Neural progenitor cell (in vitro differentiated cells): ENCODE data around the gene B3GNT5. TPM values are rescaled to one million over a fixed set of nuclear protein-coding genes. Genes with fewer than 3 reads are reported as not detected.

Experiments
- DNase-seq: peaks from one replicate; pipeline ENCODE4 v3.0.0-alpha.2; 2016; ENCODE audit warnings: low spot score
- H2AFZ ChIP-seq: fragments of 200-600 bp; sonication (generic); replicated peaks from 2 replicates; pipeline ENCODE4 v1.6.1; 2016; ENCODE audit warnings: antibody characterized with exemption
- H3F3A ChIP-seq: fragments of 200-600 bp; sonication (generic); 2 replicates; pipeline ENCODE4 v1.6.1; 2016; ENCODE audit warnings: antibody characterized with exemption, low read depth
- H3K27ac ChIP-seq: fragments of 200-600 bp; sonication (generic); 2 replicates; pipeline ENCODE4 v1.5.1; 2016; ENCODE audit warnings: mild to moderate bottlenecking
- H3K27me3 ChIP-seq: fragments of 200-600 bp; sonication (generic); 2 replicates; pipeline ENCODE4 v1.6.1; 2016; ENCODE audit warnings: mild to moderate bottlenecking, moderate library complexity
- H3K36me3 ChIP-seq: fragments of 200-600 bp; sonication (generic); 2 replicates; pipeline ENCODE4 v1.5.1; 2016
- H3K4me1 ChIP-seq: fragments of 200-600 bp; sonication (generic); 2 replicates; pipeline ENCODE4 v1.6.1; 2016; ENCODE audit warnings: mixed run types
- H3K4me2 ChIP-seq: fragments of 200-600 bp; sonication (generic); 2 replicates; pipeline ENCODE4 v1.6.1; 2016
- H3K4me3 ChIP-seq: fragments of 200-600 bp; sonication (generic); 2 replicates; pipeline ENCODE4 v1.5.1; 2016
- H3K79me2 ChIP-seq: fragments of 200-600 bp; sonication (generic); 2 replicates; pipeline ENCODE4 v1.6.1; 2016; ENCODE audit warnings: low read depth
- H3K9ac ChIP-seq: fragments of 200-600 bp; sonication (generic); 2 replicates; pipeline ENCODE4 v1.6.1; 2016
- H3K9me3 ChIP-seq: fragments of 200-600 bp; sonication (generic); 2 replicates; pipeline ENCODE4 v1.5.1; 2016; ENCODE audit warnings: low read depth
- H4K20me1 ChIP-seq: fragments of 200-600 bp; sonication (generic); 2 replicates; pipeline ENCODE4 v1.6.1; 2016; ENCODE audit warnings: low read depth
- H3K27ac Mint-ChIP-seq: 3 replicates; pipeline ENCODE4 v1.8.0; 2021; ENCODE audit warnings: mixed read lengths
- H3K27me3 Mint-ChIP-seq: 2 replicates; pipeline ENCODE4 v1.8.0; 2022; ENCODE audit warnings: low read depth, mild to moderate bottlenecking, inconsistent platforms, moderate library complexity, mixed read lengths; ENCODE audit not compliant: insufficient read depth
- H3K36me3 Mint-ChIP-seq: 3 replicates; pipeline ENCODE4 v1.8.0; 2021; ENCODE audit warnings: mixed read lengths
- H3K4me1 Mint-ChIP-seq: 3 replicates; pipeline ENCODE4 v1.8.0; 2021; ENCODE audit warnings: mixed read lengths
- H3K4me3 Mint-ChIP-seq: 3 replicates; pipeline ENCODE4 v1.8.0; 2021; ENCODE audit warnings: mild to moderate bottlenecking, moderate library complexity, mixed read lengths
- H3K9me3 Mint-ChIP-seq: 3 replicates; pipeline ENCODE4 v1.8.0; 2020; ENCODE audit warnings: mixed read lengths
- EZH2 ChIP-seq: fragments of 200-600 bp; sonication (generic); IDR thresholded peaks from 2 replicates; pipeline ENCODE4 v1.6.1; 2017; ENCODE audit warnings: antibody characterized with exemption, mild to moderate bottlenecking, moderate library complexity
- EZH2phosphoT487 ChIP-seq: fragments of 200-600 bp; sonication (generic); IDR thresholded peaks from 2 replicates; pipeline ENCODE4 v1.6.1; 2017; ENCODE audit warnings: antibody characterized with exemption
- total RNA-seq: library from RNA; depleted of rRNA; stranded (reverse); fragments of >200 nt; gene quantifications from 2 replicates; pipeline ENCODE4 v1.2.3, GENCODE V29; 2015; ENCODE audit warnings: low replicate concordance
- TF ChIP-seq, protein P1 (sequence below): fragments of 200-600 bp; sonication (generic); IDR thresholded peaks from 2 replicates; pipeline ENCODE4 v1.5.1; 2017; ENCODE audit warnings: antibody characterized with exemption, mild to moderate bottlenecking

B3GNT5 gene
- total RNA-seq, 1 donor from 2014 or later, result 14.1 TPM

DNA sequence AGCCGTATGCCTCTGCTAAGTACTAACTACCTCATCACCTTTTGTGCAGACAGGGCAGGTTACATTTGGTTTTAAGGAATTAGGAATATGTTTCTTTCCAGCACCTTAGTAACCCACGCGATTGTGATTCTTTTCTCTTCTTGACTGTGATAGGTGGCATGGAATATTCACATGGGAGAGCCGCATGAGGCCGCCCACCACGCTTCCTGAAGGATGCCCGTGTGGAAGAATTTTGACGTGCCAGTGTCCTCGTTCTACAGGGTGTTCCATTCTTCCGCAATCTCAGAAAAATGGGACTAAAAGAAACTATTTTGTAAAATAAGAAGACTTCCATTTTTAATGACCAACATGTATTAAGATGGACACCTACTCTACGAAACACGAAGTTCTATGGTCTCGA is 16.3 kb downstream of the B3GNT5 start:
- H3K4me2 ChIP-seq, result no peak overlapping the region

DNA sequence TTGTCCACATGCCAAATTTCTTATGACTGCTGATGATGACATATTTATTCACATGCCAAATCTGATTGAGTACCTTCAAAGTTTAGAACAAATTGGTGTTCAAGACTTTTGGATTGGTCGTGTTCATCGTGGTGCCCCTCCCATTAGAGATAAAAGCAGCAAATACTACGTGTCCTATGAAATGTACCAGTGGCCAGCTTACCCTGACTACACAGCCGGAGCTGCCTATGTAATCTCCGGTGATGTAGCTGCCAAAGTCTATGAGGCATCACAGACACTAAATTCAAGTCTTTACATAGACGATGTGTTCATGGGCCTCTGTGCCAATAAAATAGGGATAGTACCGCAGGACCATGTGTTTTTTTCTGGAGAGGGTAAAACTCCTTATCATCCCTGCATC is 17.3 kb downstream of the B3GNT5 start:
- H3K36me3 ChIP-seq, result no peaks in the 10 kb centered on the region
- TF ChIP-seq EZH2phosphoT487 (no peak), EZH2 (no peak)
- H3K27me3 Mint-ChIP-seq, result no peaks in the 10 kb centered on the region

More for the DNA sequence above, 16.3 kb downstream of the B3GNT5 start:
- Histone ChIP-seq H3K27ac (no peak overlapping the region), H3K4me3 (no peak overlapping the region), H3K36me3 (no peaks in the 10 kb centered on the region), H3K79me2 (peaks cover 26% of the 10 kb centered on the region), H3K9ac (no peak overlapping the region), H3K9me3 (no peaks in the 10 kb centered on the region), H3K4me1 (peaks cover 21% of the 10 kb centered on the region), H2AFZ (no peak overlapping the region), H3K27me3 (no peaks in the 10 kb centered on the region), H3F3A (peaks cover 22% of the 10 kb centered on the region), H4K20me1 (no peaks in the 10 kb centered on the region)
- no peaks in the 10 kb centered on the region for H3K27me3 Mint-ChIP-seq
- H3K36me3 Mint-ChIP-seq, result peaks cover 29% of the 10 kb centered on the region
- no peak for TF ChIP-seq EZH2phosphoT487
- TF ChIP-seq, protein P1, sequence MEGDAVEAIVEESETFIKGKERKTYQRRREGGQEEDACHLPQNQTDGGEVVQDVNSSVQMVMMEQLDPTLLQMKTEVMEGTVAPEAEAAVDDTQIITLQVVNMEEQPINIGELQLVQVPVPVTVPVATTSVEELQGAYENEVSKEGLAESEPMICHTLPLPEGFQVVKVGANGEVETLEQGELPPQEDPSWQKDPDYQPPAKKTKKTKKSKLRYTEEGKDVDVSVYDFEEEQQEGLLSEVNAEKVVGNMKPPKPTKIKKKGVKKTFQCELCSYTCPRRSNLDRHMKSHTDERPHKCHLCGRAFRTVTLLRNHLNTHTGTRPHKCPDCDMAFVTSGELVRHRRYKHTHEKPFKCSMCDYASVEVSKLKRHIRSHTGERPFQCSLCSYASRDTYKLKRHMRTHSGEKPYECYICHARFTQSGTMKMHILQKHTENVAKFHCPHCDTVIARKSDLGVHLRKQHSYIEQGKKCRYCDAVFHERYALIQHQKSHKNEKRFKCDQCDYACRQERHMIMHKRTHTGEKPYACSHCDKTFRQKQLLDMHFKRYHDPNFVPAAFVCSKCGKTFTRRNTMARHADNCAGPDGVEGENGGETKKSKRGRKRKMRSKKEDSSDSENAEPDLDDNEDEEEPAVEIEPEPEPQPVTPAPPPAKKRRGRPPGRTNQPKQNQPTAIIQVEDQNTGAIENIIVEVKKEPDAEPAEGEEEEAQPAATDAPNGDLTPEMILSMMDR, result no peak
- TF ChIP-seq EZH2, result no peak
- no peaks in the 10 kb centered on the region for H3K9me3 Mint-ChIP-seq
- no peak overlapping the region for H3K27ac Mint-ChIP-seq
- peaks cover 16% of the 10 kb centered on the region for H3K4me1 Mint-ChIP-seq
- no peak overlapping the region for H3K4me3 Mint-ChIP-seq
- DNase-seq, result no peak

DNA sequence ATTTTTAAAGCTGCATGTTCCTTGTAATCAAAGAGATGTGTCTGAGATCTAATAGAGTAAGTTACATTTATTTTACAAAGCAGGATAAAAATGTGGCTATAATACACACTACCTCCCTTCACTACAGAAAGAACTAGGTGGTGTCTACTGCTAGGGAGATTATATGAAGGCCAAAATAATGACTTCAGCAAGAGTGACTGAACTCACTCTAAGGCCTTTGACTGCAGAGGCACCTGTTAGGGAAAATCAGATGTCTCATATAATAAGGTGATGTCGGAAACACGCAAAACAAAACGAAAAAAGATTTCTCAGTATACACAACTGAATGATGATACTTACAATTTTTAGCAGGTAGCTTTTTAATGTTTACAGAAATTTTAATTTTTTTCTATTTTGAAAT is 19.1 kb downstream of the B3GNT5 start:
- H3K36me3 ChIP-seq, result no peaks in the 10 kb centered on the region
- H3K9me3 ChIP-seq, result no peaks in the 10 kb centered on the region
- H3K4me3 Mint-ChIP-seq, result no peak overlapping the region
- TF ChIP-seq EZH2, result no peak
- TF ChIP-seq, protein P1, result no peak
- no peak for TF ChIP-seq EZH2phosphoT487
- no peak overlapping the region for H2AFZ ChIP-seq
- H3K79me2 ChIP-seq, result peaks cover 13% of the 10 kb centered on the region
- no peak overlapping the region for H3K4me2 ChIP-seq
- no peak overlapping the region for H3K4me3 ChIP-seq
- no peaks in the 10 kb centered on the region for H3K27me3 Mint-ChIP-seq
- H3F3A ChIP-seq, result no peaks in the 10 kb centered on the region
- no peak for DNase-seq
- no peak overlapping the region for H3K9ac ChIP-seq
- no peak overlapping the region for H3K27ac ChIP-seq
- H3K27me3 ChIP-seq, result no peaks in the 10 kb centered on the region
- H3K4me1 Mint-ChIP-seq, result peaks cover 13% of the 10 kb centered on the region
- H3K36me3 Mint-ChIP-seq, result peaks cover 28% of the 10 kb centered on the region
- H3K9me3 Mint-ChIP-seq, result no peaks in the 10 kb centered on the region
- no peak overlapping the region for H3K27ac Mint-ChIP-seq
- no peaks in the 10 kb centered on the region for H3K4me1 ChIP-seq
- H4K20me1 ChIP-seq, result no peaks in the 10 kb centered on the region

More for the DNA sequence above, 17.3 kb downstream of the B3GNT5 start:
- Histone ChIP-seq H3K27me3 (no peaks in the 10 kb centered on the region), H2AFZ (no peak overlapping the region), H4K20me1 (no peaks in the 10 kb centered on the region), H3F3A (peaks cover 12% of the 10 kb centered on the region), H3K4me2 (no peak overlapping the region), H3K4me3 (no peak overlapping the region), H3K9me3 (no peaks in the 10 kb centered on the region), H3K4me1 (peaks cover 12% of the 10 kb centered on the region), H3K9ac (no peak overlapping the region), H3K79me2 (peaks cover 26% of the 10 kb centered on the region), H3K27ac (no peak overlapping the region)
- Mint-ChIP-seq H3K36me3 (peaks cover 29% of the 10 kb centered on the region), H3K9me3 (no peaks in the 10 kb centered on the region), H3K4me1 (peaks cover 16% of the 10 kb centered on the region), H3K4me3 (no peak overlapping the region), H3K27ac (no peak overlapping the region)
- no peak for DNase-seq

DNA sequence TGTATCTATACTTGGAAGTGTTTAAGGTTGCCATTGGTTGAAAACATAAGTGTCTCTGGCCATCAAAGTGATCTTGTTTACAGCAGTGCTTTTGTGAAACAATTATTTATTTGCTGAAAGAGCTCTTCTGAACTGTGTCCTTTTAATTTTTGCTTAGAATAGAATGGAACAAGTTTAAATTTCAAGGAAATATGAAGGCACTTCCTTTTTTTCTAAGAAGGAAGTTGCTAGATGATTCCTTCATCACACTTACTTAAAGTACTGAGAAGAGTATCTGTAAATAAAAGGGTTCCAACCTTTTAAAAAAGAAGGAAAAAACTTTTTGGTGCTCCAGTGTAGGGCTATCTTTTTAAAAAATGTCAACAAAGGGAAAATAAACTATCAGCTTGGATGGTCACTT is 19.7 kb downstream of the B3GNT5 start:
- Histone ChIP-seq H3K9ac (no peak overlapping the region), H3K36me3 (no peaks in the 10 kb centered on the region), H3K4me3 (no peak overlapping the region), H3K9me3 (no peaks in the 10 kb centered on the region), H4K20me1 (no peaks in the 10 kb centered on the region), H3K27ac (no peak overlapping the region), H3K4me2 (no peak overlapping the region), H3K79me2 (peaks cover 11% of the 10 kb centered on the region), H3K4me1 (no peaks in the 10 kb centered on the region), H3K27me3 (no peaks in the 10 kb centered on the region), H2AFZ (no peak overlapping the region), H3F3A (no peaks in the 10 kb centered on the region)
- Mint-ChIP-seq H3K4me3 (no peak overlapping the region), H3K4me1 (peaks cover 9% of the 10 kb centered on the region), H3K27ac (no peak overlapping the region), H3K27me3 (no peaks in the 10 kb centered on the region), H3K36me3 (peaks cover 26% of the 10 kb centered on the region), H3K9me3 (no peaks in the 10 kb centered on the region)
- TF ChIP-seq EZH2 (no peak), EZH2phosphoT487 (no peak)
- TF ChIP-seq, protein P1, result no peak
- no peak for DNase-seq
